Measurements from ENCODE around the gene CCNY.

The CCNY gene

GRCh38 chr10:35598379-35598778 is 262.1 kb downstream of the CCNY start:
- no peak for DNase-seq

DNA sequence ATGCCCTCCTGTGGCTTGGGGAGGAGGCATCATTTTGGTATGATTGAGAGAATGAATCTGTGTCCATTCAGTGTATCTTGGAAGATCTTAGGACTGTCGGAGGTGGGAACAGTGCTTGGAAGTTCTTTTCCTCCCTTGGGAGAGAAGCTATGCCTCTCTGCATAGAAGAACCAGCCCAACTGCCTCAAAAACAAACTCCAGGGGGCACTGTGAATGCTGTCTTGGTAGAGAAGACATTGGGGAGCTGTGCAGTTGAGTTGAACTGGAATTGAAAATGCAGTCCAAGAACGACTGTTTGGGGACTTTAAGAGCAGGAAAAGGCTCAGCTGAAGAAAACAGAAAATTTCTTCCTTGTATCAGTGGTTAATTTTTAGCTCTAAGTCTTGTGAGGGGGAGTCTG is 263.9 kb downstream of the CCNY start:
- DNase-seq = no peak

- no peak for DNase-seq
Measured at GRCh38 chr10:35605191-35605590, 268.9 kb downstream of the CCNY start, which contains the start of gene GJD4. Gene GJD4, plus strand, starts transcription at chr10:35605341. Its CDS starts 227 bp downstream, at chr10:35605568.

GRCh38 chr10:35606430-35606829 is 270.1 kb downstream of the CCNY start:
- DNase-seq = no peak

GRCh38 chr10:35607475-35608327 is 271.4 kb downstream of the CCNY start:
- no peak for DNase-seq

DNA sequence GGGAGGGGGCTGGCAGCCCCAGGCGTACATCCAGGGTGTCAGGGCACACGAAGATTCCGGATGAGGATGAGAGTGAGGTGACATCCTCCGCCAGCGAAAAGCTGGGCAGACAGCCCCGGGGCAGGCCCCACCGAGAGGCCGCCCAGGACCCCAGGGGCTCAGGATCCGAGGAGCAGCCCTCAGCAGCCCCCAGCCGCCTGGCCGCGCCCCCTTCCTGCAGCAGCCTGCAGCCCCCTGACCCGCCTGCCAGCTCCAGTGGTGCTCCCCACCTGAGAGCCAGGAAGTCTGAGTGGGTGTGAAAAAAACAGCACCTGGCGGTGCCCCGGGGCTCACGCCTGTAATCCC is 272.0 kb downstream of the CCNY start:
- no peak for DNase-seq

DNA sequence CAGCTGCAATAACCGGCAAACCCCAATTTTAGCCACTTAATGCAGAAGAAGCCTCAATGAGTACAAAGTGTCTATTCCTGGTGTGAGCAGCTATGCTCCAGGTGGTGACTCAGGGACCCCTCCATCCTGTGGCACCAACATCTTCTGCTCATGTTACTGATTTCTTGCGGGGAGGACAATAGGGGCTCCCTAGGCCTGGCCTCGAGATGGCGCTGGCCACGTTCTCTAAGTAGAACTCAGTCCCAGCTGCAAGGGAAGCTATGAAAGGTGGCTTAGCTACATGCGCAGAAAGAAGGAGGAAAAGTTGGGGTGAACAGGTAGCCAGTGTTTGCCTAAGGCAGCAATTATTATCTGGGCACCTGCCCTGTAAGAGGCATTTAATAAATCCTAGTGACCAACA is 275.4 kb downstream of the CCNY start:
- no peak for DNase-seq

DNA sequence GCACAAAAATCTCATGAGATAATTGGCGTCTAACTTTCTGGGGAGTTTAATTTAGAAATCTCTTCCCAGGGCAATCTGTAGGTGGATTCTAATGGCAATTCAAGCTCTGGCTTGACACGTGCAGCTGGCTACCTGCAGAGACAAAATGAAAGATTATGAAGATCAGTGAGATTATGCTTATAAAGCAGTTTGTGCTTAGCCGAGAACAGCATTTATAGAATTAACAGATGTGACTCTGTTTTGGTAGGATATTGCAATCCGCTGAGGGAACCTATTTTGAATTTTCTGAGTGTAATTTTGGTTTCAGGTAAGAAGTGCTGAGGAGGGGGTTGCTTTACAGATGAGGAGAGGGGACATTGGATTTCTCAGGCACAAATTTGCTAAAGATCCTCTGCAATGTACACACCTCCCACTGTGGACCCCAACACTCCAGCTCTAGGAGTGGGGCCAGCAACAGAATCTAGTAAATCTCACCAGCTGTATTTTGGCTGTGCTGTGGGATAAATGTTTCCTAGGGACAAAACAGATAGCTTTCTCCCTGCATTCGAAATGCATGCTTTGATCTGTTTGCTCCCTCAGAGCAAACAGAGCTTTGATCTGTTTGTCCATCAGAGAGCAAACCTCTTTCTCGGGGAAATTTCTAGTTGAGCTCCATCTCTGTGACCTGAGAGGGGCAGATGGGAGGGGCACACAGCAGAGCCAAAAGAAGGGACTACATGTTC is 276.2 kb downstream of the CCNY start:
- DNase-seq = no peak

DNA sequence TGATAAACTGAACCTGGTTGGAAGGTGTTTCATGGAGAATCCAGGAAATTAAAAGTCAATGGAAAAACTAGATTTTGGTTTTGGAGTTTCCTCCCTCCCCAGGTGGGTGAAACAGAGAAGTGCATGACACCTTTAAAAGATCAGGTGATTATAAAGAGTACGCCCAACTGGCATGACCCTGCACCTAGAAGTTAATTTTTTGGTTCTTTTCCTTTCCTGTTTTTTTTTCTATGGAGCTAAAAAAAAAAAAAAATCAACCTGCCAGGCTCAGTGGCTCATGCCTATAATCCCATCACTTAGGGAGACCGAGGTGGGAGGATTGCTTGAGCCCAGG is 276.8 kb downstream of the CCNY start:
- DNase-seq = no peak

- DNase-seq = no peak
Measured at GRCh38 chr10:35613597-35614226, 277.4 kb downstream of the CCNY start.

DNA sequence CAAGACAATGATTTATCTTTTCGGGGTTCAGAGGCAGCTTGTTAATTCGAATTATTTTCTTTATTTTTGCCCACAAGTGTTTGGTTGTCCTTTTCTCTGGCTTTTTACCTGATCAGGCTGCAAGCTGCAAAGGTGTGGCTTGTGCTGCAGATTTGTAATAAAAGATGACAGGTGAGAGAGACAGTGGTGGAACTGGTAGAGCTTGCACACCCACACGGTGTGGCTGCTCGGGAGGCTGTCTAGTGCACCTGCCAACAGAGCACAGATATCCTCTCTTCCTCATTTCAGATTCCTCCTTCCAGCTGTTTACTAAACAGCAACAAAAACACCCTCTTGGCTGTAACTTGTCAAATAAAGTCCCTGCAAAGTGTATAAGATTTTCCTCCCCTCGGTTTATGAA is 278.0 kb downstream of the CCNY start:
- no peak for DNase-seq
